Midbrain (tissue), 1 donor: Measurements from ENCODE around the gene ANK3.

Experiments
- DNase-seq: peaks from one replicate; lab custom pipeline; 2025; lab: John Stamatoyannopoulos, UW

The ANK3 gene

DNA sequence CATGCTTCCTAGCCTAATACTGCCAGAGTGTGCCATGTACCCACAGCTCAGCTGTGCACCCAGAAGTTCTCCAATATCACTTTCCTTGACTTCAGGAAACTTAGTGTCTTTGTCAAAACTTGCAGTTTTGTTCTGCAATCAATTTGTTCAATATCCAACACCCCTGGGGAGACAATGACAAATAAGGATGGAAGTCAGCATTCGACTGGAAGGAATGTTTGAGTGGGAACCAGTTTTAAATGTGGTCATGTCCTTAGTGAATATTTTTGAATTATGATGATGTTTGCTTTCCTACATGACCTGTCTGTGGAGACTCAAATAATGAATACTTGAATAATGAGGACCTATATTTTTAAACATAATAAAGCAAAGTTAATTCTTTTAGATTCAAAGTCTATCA lies 112.0 kb downstream of the ANK3 start:
- DNase-seq, result no peak

DNA sequence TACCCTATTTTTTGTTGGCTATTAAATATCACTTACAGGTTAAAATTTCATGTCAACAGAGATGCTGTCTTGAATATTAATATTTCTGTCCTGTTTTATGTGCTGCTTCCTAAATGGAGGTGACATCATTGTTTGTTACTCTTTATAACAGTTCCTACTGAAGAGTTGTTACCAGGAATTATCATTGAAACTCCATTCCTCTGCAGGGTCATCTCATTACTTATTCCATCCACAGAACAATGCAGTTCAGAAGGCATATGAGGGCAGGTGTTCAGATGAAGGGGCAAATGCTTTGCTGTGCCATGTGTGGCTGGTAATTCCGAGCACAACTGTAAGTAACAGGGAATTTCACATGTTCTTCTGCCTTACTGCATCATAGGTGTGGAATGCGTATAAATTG lies 113.4 kb downstream of the ANK3 start:
- no peak for DNase-seq

DNA sequence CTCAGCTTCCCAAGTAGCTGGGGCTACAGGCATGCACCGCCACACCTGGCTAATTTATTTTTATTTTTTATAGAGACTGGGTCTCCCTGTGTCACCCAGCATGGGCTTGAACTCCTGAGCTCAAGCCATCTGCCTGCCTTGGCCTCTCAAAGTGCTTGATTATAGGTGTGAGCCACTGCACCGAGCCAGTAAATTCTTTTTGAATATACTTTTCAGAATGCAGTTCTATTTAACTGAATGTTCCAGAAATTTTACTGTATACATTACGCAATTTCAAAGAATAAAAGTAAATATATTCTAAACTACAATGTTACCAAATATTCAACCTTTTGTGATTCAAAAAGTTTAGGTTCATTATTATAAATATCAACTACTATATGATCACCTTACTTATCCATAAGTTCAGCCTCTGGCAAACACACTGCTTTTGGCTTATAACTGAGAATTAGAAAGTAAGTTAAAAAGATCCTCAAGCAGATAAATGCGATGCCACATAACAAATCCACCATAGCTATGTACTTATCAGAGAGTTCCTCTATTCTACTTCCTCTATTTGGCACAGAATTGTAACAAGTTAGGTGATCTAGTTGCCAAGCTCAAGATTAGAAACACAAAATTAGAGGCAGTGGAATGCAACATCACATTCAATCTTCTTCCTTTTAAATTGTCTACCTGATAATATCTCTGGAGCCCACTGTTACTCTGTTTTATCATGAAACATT lies 118.2 kb downstream of the ANK3 start:
- no peak for DNase-seq

DNA sequence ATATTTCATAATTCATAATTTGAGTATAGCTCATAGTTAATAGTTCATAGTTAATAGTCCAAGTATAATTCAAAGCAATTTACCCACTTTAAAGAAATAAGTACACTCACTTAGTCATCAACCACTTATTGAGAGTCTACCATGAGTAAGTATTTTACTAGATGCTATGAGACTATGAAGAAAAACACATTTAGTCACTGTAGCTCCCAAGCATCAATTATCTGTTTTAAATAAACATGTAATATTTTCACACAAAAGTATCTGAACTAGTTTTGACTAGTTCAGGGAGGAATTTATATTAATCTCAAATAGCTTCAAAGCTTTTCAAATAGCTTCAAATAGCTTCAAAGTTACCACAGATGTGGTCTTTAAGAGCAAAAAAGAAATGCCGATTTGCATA lies 119.2 kb downstream of the ANK3 start:
- DNase-seq, result no peak

DNA sequence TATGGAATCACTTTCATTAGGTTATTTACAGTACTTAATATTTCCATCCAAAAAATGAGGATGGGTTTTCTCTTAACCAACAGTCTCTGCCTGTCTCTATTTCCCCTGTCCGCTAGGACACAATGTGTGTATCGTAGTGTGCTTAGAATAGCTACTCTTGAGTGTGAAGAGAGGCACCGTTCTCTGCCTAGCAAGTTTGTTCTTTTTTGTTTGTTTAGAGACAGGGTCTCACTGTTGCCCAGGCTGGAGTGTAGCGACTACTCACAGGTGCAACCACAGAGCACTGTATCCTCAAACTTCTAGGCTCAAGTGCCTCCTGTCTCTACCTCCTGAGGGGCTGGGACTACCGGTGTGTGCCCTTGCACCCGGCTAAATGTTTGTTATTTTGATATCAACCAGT lies 121.9 kb downstream of the ANK3 start:
- DNase-seq, result no peak

DNA sequence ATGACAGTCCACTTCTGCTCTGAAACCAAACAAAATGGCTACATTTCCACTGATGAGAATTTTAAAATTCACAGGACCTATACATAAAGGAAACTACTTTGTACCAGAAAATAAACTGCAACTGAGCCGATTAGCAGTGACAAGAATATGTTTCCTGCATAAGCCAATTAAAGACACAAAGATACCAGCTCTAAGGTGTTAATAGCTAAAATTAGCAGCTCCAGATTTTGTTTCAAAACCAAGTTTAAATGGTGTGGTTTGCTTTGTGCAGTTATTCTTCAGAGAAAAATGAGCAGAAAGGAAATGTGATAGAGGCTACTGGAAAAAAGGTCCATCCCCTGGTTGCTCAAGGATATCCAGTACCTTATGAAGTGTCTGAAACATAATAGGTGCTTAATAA lies 123.2 kb downstream of the ANK3 start:
- DNase-seq, result no peak

DNA sequence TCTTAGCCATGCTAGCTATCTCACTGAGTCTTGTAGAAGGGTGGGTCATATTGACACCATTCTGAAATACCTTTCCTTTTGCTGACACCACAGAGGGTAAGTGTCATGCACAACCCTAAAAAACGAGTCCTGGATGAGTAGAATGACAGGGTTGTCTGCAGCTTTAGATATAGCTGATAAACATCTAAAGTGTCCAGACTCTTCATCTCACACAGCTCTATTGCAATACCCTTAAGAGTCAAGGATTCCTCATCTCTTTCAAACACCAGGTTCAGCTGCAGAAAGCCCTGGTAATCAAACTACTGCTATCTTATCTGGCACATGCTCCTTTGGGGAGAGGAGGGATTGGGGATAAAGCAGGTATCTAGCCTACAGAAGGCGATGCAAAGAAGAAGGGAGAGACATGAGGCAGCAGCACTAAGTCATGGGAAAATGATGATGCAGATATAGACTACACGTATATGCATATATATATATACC lies 127.0 kb downstream of the ANK3 start:
- no peak for DNase-seq

DNA sequence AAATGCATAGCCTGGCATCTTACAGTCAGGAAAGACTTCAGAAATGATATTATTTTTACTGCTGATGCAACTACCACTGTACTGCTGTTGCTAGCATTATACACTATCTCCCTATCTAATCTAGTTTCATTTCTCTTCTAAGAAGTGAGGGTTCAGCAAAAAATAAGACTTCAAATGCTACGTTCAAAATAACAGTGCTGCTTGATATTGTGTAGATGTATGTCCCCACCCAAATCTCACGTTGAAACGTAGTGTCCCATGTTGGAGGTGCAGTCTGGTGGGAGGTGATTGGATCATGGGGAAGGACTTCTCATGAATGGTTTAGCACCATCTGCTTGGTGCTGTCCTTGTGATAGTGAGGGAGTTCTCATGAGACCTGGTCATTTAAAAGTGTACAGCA lies 129.4 kb downstream of the ANK3 start:
- no peak for DNase-seq

DNA sequence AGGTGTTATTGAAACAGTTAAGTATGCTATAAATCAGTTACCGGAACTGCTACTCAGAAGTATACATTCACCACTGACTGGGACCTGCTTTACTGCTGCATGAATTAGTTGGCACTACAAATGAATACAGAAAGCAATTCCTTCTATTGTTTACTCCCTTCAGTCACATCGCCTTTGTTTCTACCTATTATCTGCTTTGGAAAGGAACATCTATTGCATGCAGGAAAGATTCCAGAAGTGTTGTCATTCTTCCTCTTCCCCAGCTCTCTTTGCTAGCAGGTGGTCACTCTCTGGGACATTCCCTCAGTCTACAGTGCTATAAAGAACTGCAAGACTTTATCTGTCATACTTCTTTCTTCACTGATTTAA lies 131.3 kb downstream of the ANK3 start:
- DNase-seq, result no peak

DNA sequence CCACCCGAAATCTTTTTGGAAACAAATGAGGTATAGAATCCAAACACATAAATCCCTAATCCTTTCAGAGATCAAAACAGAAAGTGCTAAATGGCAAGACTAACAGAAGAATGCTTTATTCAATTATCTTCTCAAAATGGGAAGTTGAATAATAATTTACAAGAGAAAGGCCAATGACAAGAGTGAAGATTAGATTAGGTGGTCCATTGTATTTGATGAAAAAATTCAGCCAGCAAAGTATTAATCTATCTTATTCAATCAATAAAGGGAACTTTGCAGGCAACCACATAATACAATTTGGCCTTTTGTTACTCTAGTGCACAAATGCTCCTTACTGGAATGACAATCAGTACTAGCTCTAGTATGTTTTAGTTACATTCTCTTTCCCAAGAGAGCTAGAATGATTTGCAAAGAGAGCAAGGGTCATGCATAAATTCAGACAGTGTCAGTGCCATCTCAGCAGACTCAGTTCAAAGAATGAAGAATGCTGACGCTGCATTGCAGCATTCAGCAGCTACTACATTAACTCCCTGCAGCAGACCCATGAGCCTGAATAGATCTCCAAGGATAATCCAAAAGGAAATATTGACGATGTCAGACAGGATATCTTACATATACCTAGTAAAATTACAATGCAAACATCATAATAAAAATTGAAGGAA lies 131.8 kb downstream of the ANK3 start:
- DNase-seq, result no peak

DNA sequence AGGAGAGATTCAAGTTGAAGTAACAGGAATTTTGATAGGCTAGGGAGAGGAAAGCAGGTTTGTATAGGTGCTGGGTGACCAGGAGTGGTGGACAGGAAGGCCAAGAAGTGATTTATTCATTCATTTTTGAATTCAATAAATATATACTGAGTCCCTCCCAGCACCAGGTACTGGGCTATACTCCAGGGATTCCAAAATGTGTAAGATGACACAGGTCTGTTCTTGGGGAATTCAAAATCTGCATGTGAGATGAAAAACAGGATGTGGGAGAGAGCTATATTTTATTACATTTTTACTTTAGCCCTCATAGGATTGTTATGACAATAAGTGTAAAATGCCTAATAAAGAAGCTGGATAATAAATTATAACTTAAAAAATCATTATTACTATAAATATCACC lies 134.9 kb downstream of the ANK3 start:
- no peak for DNase-seq

DNA sequence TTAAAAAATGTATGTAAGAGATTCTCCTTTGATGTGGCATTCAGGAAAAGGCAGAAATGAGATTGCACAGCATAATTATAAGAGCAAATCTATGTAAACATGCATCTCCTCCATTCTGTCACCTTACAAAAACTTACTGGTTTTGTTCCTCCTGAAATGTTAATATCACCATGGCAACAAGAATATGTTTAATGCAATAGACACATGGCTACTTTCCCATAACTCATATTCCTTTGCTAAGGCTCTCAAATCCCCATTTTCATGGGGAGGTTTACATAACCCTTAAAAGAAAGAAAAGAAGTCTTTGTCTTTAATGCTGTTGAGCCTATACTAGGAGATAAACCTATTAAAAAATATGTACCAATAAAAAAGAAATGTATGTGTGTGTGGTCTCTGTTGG lies 136.2 kb downstream of the ANK3 start:
- DNase-seq, result no peak

DNA sequence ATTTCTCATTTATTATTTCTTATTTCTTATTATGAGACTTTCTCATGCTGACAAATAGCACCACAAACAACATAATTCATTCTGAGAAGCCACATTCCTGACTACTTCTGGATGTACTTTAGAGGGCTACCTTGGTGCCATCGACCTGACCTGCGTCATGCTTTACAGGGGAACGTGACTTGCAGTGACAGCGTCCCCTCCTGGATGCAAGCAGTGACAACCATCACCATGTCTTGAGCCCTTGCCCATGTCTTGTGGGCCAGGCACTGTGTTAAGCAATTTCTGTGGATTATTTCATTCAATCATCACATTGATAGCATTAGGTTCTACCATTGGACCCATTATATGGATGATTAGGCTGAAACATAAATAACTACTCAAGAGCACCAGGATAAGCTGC lies 137.0 kb downstream of the ANK3 start:
- no peak for DNase-seq

DNA sequence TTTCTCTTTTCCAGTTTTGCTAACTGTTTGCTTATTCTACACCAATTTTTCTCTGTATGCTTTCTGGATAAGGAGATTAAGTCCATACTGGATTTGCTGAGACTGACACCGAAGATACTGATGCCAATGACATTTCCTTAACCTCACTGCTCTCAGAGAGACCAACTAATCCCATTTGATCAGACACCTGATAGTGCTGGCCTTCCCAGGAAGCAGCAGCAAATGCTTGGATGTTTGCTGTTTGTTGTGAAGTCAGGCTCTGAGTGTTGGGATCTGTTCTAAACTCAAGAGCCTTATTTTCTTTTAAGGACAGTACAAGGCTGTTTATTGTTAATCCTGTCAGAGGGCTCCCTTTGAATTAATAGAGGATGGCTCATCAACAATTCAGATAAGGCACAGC lies 143.3 kb downstream of the ANK3 start:
- DNase-seq, result no peak

DNA sequence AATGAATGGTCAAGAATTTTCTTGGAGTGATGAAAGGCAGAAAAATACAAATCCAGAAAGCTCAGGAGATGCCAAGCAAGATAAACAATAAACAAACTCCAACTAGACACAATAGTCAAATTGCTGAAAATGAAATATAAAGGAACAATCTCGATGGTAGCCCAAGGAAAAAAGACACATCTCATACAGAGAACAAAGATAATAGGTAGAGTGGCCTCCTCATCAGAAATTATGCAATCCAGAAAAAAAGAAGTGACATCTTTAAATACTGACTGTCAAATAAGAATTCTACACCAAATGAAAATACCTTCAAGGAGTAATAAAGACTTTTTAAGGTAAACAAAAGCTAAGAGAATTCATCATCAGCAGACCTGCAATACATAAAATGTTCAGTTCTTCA lies 150.4 kb downstream of the ANK3 start:
- DNase-seq, result no peak

DNA sequence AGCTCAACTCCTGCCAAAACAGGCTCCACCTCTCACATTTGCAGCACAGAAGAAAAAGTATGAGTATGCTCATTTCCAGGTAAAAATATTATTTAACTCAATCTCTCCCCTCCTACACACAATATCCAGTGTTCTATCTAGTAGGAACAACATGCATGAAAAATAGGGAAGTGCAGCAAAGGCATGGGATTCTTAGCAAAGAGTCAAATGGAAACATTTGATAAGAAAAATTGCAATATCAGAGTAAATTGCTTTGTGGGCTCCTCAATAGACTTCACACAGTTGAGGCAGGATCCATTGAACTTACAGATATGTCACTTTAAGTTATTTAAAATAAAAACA lies 150.9 kb downstream of the ANK3 start:
- DNase-seq, result no peak

DNA sequence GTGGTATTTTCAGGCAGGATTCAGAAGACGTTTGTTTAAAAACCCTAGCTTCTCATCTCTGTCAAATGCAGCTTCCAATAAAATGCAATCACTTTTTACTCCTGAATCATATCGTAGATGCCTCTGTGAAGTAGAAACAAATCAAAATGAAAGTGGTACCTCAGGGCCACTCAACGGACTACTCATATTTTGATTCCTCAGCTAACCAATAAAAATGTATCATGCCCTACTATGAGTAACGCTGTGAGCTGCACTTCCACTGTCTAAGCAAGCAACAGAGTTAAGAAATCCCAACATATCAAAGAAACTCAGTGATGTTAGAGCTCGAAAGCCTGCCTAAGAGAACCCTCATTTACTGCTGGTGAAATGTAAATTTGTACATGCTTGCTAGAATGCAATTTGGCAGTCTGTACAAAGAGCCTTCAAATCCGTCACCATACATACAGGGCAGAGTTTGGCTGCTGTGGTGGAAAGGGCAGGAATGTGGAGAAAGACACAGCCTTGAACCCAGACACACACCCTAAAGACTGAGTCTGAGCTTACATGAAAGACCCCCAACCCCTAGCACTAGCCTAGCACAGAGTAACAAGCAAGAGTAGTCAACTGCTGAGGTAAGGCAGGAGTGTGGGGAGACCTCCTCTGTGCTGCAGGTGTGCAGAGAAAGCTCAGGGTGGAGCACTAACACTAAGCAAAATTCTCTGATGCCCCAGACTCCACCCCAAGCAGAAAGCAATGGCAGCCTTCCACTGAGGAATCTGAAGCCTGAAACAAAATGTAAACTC lies 151.5 kb downstream of the ANK3 start:
- peak; percentile 11 for DNase-seq

DNA sequence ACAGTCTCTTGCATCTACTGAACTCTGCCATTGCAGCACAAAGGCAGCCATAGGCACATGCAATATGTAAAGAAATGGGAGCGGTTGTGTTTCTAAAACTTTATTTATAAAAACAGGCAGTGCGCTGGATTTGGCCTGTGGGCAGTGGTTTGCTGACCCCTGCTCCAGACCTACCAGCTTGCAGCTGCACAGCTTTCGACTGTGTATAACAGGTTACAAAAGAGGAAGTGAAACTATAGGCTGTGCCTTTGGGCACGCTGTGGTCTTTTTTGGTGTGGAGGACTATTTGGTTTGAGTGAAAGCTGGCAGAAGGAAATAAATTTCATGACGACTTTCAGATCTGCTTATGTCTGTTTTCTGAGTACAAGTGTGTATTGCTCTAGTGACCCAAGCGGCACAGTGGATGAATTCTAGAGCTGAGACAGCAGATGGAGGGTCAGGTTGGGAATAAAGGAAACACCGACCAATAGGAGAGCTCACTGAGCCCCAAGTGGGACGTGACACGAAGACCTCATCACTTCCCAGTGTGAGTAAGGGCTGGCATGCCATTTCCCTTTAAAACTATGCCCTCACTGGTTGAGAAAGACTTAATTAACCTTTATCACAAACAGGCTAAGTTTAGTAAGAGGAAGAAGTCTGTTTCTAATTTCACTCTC lies 152.7 kb downstream of the ANK3 start:
- peak; percentile 70 for DNase-seq

DNA sequence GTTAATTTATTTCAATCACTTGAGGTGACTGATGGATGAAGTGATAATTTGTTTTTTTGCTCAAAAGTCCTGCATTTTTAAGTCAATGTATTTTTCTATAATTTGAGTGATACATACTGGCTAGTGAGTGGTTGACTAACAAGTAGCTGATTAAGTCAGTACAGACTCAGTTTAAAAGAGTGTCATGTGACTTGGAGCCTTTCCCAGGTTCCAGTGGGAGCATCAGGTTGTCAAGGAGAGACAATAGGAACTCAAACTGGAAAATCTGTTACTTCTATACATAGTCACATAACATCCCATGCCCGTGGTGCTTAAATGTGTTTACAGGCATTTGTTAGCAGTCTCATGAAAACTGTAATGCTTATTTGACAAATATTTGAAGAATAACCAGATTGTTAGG lies 154.7 kb downstream of the ANK3 start:
- peak; percentile 51 for DNase-seq

DNA sequence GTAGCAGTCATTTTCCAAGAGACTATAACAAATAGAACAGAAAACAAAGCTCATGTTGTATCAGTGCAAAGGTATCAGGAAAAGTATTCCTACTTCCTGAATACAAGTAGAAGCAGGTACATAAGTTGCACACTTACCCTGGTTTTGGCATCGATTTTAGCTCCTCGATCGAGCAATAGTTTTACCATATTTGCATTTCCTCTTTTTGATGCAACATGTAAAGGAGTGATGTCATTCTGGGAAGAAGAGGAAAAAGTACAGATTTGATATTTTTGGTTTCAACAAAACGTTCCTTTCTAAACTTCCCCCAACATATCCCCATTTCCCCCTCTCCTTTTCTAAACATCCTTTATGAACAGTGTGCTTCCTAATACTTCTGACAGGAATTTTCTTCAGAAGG lies 155.1 kb downstream of the ANK3 start:
- DNase-seq, result no peak

DNA sequence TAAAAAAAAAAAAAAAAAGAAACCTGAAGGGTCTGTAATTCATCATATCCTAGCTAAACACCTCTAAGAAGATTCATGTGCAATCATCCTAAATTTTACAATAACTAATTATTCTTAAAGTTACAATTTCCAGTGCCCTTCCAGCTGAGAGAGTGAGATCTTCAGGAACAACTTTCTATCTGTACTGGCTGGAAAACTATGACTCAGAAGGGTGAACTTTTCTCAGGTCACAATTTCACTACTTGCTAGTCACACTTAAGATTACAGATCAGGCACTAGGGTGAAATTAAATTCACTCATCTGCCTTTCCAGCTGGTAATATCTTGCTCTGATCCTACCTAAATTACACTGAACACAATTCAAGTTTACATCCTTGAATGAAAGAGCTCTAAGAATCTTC lies 158.8 kb downstream of the ANK3 start:
- DNase-seq, result no peak

DNA sequence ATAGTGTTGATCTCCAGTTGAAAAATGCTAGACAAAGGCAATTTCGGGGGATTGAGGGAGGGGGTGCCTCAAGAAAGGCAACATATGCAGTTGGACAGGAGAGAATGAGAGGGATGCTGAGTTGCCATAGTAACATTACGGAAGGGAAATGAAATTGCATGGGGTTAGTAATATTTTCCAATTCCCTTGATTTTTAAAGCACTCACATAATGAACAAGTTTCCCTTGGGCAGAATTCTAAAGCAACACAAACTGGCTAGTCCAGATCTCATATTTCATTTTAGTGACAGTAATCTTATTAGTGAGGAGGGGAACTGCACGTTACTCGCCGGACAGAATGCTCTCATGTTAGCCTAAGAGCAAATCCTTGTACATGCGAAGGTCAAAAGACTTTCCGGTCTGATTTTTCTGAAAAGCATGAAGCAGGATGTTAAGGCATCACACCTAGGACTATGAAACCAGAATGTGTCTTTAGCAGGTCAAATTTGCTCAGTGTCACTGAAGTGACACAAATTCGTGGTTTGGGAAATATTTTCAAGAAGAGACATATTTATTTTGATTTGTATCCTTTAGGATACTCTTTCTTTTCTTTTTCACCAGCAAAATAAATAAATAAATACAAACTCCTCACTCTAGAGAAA lies 165.5 kb downstream of the ANK3 start:
- no peak for DNase-seq
